Endothelial cell of umbilical vein (primary cell): ENCODE data around the gene SLC24A3.

Experiments
- EZH2 ChIP-seq: IDR thresholded peaks from 2 replicates; pipeline ENCODE4 v1.6.1; 2012; ENCODE audit warnings: borderline replicate concordance, low read depth, mild to moderate bottlenecking, moderate library complexity, low read length, inconsistent platforms; ENCODE audit not compliant: severe bottlenecking
- FOS ChIP-seq: IDR thresholded peaks from 2 replicates; pipeline ENCODE4 v1.6.1; 2011; ENCODE audit warnings: mild to moderate bottlenecking, low read length, moderate library complexity, borderline replicate concordance; ENCODE audit not compliant: insufficient read depth
- GATA2 ChIP-seq: IDR thresholded peaks from 2 replicates; pipeline ENCODE4 v1.7.0; 2011; ENCODE audit warnings: low read depth, mild to moderate bottlenecking, moderate library complexity, mixed read lengths, low read length; ENCODE audit not compliant: insufficient read length, insufficient read depth
- JUN ChIP-seq: IDR thresholded peaks from 2 replicates; pipeline ENCODE4 v1.6.1; 2011; ENCODE audit warnings: borderline replicate concordance, low read depth; ENCODE audit not compliant: insufficient read length, insufficient read depth
- MYC ChIP-seq: IDR thresholded peaks from one replicate; pipeline ENCODE4 v1.6.1; 2011; ENCODE audit warnings: mild to moderate bottlenecking, low read depth, low read length
- POLR2A ChIP-seq: IDR thresholded peaks from 2 replicates; pipeline ENCODE4 v1.6.1; 2012; ENCODE audit warnings: low read depth, mild to moderate bottlenecking, control low read depth, low read length
- POLR2AphosphoS5 ChIP-seq: IDR thresholded peaks from 2 replicates; pipeline ENCODE4 v1.6.1; 2012; ENCODE audit warnings: low read depth, mild to moderate bottlenecking, control low read depth, low read length, moderate library complexity; ENCODE audit not compliant: insufficient read depth
- TF ChIP-seq, protein P1 (sequence below), 2 donors: IDR thresholded peaks; 1 replicate in 1 of 2; 2 replicates in 1 of 2; pipeline ENCODE4 v1.5.1; 2011; ENCODE audit warnings: low read length in 2 of 2, mild to moderate bottlenecking in 2 of 2, moderate library complexity in 2 of 2, control low read depth in 1 of 2, inconsistent platforms in 1 of 2, low read depth in 1 of 2; ENCODE audit not compliant: insufficient read depth in 1 of 2; ENCODE audit errors: extremely low read depth in 1 of 2
- TF ChIP-seq, protein P2 (sequence below): IDR thresholded peaks from 2 replicates; pipeline ENCODE4 v1.6.1; 2011; ENCODE audit not compliant: insufficient read depth, insufficient read length

DNA sequence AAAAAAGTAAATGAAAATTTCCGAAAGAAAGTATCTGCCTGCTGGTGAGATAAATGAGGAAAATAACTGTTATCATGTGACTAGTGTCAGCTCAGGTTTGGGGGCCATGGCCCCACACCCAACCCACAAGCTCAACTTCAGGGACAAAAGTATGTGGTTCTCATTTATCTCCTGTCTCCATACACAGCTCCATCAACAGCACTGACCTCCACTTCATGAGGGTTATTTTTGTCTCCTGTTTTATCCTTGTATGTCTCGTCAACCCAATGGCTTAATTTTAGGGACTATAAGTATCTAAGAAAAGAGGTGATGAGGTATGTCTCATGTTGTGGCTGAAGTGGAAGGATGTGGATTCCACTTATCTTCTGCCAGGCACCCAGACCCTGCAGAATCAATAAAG lies 274.0 kb downstream of the SLC24A3 start:
- TF ChIP-seq, protein P1, sequence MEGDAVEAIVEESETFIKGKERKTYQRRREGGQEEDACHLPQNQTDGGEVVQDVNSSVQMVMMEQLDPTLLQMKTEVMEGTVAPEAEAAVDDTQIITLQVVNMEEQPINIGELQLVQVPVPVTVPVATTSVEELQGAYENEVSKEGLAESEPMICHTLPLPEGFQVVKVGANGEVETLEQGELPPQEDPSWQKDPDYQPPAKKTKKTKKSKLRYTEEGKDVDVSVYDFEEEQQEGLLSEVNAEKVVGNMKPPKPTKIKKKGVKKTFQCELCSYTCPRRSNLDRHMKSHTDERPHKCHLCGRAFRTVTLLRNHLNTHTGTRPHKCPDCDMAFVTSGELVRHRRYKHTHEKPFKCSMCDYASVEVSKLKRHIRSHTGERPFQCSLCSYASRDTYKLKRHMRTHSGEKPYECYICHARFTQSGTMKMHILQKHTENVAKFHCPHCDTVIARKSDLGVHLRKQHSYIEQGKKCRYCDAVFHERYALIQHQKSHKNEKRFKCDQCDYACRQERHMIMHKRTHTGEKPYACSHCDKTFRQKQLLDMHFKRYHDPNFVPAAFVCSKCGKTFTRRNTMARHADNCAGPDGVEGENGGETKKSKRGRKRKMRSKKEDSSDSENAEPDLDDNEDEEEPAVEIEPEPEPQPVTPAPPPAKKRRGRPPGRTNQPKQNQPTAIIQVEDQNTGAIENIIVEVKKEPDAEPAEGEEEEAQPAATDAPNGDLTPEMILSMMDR (IDR thresholded peaks at IDR 0.05; ENCODE audit: extremely low read depth in 1 of 2, insufficient read depth in 1 of 2, low read depth in 1 of 2, low read length in 2 of 2) = no peak
- no peak for TF ChIP-seq EZH2
- TF ChIP-seq POLR2AphosphoS5 = no peak
- no peak for TF ChIP-seq POLR2A
- TF ChIP-seq, protein P2, sequence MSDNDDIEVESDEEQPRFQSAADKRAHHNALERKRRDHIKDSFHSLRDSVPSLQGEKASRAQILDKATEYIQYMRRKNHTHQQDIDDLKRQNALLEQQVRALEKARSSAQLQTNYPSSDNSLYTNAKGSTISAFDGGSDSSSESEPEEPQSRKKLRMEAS = no peak
- TF ChIP-seq JUN = no peak
- TF ChIP-seq GATA2 = no peak
- no peak for TF ChIP-seq MYC
- no peak for TF ChIP-seq FOS
